ENCODE results near the gene CSRNP2.

Gene CSRNP2

DNA sequence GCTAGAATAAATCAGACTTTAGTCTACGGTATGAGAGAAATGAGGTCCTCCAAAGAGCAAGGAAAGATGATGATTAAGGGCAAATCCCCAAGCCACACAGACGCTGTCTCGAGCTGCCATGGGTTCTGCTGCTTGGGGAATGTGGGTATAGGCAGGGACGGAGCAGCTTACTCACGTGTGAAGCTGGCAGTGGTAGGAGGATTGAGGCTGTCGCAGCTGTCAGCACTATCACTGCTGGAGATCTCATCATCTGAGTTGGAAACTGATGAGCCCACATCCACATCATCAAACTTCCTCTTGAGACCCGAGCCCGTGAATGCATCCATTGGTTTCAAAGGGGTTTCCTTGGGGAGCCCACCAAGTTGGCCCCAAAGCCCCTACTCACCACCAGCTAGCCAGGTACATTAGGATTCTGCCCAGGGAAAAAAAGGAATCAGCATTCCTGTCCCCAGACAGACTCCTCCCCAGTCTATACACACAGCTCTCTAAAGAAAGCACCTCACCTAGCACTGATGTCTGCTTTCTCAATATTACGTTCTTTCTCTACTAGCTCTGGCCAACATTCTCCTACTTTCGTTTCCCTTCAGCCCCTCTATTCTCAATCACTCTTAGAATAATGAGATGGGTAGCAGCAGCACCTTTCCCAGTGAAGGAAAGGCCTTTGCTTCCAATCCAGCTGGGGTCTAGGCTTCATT lies 7.0 kb downstream of the CSRNP2 start:
- DNase-seq: peak; percentile 7

DNA sequence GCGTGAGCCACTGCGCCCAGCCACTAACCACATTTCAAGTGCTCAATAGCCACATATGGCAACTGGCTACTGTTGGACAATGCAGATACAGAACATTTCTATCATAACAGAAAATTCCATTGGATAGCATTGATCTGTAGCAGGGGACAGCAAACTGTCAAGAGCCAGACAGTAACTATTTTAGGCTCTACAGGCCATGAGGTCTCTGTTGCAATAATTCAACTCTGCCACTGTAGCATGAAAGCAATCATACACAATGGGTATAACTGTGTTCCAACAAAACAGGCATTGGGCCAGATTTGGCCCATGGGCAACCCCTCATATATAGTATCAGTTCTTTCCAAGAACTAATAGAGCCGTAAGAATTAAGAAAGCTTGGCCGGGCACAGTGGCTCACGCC lies 8.0 kb downstream of the CSRNP2 start:
- no peak for DNase-seq

DNA sequence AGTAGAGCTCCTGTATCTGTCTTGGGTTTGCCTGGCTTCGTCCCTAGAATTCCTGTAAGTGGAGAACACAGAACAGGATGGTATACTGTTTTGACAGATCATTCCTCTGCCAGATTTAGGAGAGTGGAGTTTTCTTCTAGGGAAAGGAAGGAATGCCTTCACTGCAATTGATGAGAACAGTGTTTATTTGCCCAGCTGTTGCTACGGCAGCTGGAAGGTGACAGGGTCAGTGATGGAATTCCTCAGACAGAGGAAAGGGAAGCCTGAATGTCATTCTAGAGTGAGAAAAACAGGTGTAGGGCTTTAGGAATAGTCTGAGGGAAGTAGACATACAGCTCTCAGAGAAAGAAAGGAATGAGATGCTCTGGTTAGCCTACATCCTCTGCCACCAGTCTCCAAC lies 11.7 kb downstream of the CSRNP2 start:
- DNase-seq: no peak

DNA sequence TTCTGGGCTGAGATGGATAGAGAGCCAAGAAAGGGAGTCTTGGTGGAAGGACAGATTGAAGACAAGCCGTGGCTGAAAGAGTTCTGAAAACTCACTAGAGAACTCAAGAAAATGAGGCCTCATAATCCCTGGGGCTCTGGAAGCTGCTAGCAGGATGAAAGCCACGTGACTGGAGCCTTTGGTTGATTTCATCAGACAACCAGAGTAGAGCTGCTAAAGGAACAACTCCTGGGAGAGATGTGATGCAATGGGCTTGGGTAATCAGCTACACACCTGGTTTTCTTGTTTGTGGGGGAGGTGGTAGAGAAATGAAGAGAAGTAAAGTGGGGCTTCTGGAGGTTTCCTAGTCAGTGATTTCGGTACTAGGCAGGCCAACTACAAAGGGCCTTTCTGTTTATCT lies 13.4 kb downstream of the CSRNP2 start:
- peak; percentile 8 for DNase-seq

DNA sequence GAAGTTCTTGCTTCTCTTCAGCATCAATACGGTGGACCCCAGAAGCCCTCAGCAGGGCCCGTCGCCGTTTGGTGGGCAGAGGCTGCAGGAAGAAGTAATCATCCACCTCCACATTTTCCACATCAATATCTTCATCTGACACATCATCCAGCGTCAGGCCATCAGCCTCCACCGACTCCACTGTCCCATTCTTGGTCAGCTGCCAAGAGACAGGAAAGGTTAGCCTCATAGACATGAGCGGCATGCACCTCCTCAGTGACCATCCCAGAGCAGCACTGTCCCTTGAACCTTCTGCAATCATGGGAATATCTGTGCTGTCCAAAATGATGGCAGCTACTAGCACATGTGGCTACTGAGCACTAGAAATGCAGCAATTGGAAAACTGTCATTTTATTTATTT lies 15.6 kb downstream of the CSRNP2 start:
- no peak for DNase-seq

DNA sequence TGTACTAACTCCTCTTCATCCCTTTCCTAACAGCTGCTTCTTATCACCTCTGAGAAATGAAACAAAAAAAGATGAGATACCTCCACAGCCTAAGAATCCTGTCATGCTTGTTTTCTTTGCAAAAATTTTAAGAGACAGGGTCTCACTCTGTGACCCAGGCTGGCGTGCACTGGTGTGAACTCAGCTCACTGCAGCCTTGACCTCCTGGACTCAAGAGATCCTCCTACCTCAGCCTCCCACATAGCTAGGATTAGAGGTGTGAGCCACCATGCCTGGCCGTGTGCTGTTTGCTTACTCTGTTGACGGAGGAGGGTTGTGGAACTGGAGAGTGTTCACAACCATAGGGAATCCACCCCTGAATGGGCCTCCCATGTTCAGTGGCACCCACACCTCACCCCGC lies 16.2 kb downstream of the CSRNP2 start:
- no peak for DNase-seq

DNA sequence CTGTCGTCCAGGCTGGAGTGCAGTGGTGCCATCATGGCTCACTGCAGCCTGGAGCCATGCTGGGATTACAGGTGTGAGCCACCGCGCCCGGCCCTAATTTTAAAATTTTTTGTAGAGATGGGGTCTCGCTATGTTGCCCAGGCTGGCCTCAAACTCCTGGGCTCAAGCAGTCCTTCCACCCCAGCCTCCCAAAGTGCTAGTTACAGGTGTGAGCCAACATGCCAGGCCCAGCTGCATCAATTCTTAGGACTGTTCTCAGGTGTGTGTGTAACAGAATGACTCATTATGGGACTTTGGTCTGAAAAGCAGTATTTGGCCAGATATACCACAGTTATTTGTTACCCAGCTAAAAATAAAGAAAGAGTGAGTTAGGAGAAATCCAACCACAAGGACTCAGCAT lies 17.9 kb downstream of the CSRNP2 start:
- DNase-seq: no peak

DNA sequence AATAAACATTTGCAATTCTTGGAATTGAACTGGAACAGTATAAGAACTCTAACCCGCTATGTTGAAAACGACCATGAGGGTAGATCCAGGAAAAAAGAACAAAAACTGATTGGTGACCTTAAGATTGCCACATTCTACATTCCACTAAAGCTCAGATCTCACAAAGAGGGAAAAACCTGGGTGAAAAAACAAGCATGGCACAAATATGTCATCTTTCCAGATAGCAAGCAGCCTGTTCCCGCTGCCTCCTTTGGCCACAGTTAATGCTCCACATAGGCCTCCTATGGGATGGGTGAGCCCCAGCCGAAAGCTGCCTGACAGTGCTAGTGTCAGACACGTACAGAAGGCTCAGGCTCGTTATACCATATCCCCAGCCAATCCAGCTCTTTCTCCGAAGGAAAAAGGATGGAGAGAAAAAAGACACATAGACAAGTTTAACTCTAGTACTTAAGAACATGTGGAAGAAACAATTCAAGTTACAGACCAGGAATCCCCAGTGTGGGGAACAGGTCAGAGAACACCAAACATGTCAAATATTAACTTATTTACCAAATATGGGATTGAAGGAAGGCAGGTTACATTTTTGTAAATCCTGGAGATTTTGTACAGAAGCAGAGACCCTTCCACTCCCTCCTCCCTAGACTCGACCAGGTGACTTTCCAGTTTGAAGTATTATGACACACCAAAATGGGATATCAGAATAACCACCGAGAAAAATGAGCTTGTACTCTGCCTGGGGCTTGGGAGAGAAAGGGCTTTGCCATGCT lies 20.6 kb downstream of the CSRNP2 start:
- DNase-seq: no peak

DNA sequence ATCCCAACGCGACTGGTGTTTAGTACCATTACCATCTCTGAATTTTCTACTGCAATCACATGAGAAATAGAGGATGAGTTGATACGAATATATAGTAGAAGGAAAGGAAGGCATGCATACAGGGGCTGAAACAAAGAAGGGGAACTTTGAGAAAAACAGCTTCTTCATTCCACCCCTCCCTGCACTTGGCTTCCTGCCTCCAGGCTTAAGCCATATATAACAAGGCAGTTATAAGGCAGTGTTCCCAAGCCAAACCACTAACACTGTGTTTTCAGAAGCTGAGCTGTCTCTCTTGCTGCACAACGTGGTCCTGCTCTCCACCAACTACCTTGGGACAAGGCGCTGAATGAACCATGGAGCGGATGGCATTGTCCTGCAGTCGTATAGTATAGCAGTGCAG lies 24.3 kb downstream of the CSRNP2 start:
- DNase-seq: no peak

DNA sequence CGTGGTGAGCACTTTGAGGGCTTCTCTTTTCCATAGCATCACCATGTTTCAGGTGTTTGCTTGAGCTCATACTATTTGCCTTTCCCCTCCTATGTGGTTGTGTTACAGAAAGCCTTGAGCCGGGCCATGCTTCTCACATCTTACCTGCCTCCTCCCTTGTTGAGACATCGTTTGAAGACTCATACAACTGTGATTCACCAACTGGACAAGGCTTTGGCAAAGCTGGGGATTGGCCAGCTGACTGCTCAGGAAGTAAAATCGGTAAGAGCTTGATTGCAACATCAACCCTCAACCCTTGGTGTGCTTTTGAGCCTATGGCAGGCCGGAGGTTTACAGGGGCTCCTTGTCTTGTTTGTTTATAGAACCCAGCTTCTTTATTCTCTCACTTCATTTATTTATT lies 27.2 kb downstream of the CSRNP2 start:
- DNase-seq: no peak

DNA sequence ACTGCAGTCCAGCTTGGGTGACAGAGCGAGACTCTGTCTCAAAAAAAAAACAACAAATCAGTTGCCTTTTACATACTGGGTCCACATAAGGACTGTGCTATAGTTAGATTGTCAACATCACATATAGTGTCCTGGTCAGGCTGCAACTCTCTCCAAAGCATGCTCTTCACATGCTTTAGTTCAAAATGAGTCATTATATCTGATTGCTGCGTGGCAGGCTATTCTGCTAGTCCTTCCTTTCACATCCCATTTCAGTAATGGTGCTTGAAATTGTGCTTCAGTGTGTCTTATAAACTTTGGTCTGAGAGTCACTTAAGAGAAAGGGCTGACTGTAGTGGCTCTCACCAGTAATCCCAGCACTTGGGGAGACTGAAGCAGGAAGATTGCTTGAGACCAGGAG lies 28.3 kb downstream of the CSRNP2 start:
- no peak for DNase-seq

DNA sequence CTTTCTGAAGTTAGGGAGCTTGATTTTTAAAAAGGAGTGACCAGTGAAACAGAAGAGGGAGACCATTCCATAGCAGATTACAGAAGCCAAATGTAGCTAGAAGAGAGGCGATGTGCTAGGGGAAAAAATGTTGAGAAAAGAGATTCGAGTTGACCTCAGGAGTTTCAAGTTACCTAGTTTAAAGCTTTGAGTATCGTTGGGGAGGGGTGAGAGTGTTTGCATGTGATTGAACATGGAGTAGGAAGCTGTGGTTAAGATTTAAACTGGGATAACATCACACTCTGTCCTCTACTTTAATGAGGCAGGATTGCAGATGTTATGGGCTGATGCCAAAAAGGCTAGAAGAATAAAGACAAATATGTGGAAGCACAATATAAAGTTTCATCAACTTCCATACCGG lies 31.6 kb downstream of the CSRNP2 start:
- no peak for DNase-seq

DNA sequence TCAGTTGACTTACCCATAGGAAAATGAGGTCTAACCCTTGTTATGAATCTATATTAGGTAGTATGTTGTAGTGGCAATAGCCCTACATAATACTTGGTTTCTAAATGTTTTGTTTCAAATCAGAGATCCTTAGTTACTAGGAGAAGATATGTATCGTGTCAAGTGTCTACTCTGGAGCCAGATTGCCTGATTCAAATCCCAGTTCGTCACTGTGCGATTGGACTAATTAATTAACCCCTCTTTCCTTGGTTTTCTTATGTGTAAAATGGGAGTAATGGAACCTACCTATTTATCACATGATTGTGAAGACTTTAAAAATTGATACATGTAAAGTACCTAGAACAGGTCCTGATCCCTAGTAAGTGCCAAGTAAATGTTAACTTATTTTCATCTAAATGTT lies 33.9 kb downstream of the CSRNP2 start:
- no peak for DNase-seq

DNA sequence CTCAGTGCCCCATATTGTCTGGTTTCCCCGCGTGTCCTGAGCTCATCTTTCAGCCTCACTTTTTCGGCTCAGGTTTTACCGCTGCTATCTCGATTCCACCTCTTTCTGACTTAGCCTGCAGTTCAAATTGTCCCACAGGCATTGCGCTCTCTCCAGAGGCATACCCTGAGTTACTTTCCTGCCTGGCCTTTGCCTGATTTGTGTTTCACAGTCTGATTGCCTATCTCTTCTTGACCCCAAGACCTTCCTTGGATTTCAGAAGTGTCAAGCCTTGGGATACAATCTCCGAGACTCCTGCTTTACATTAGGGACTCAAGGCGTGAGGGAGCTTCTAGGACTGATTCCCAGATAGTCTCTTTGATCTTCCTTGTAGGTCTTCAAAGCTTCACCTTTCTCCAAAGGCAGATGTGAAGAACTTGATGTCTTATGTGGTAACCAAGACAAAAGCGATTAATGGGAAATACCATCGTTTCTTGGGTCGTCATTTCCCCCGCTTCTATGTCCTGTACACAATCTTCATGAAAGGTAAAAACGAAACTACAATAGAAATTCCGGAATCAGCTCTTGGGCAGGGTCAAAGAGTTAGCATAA lies 34.6 kb downstream of the CSRNP2 start:
- no peak for DNase-seq

DNA sequence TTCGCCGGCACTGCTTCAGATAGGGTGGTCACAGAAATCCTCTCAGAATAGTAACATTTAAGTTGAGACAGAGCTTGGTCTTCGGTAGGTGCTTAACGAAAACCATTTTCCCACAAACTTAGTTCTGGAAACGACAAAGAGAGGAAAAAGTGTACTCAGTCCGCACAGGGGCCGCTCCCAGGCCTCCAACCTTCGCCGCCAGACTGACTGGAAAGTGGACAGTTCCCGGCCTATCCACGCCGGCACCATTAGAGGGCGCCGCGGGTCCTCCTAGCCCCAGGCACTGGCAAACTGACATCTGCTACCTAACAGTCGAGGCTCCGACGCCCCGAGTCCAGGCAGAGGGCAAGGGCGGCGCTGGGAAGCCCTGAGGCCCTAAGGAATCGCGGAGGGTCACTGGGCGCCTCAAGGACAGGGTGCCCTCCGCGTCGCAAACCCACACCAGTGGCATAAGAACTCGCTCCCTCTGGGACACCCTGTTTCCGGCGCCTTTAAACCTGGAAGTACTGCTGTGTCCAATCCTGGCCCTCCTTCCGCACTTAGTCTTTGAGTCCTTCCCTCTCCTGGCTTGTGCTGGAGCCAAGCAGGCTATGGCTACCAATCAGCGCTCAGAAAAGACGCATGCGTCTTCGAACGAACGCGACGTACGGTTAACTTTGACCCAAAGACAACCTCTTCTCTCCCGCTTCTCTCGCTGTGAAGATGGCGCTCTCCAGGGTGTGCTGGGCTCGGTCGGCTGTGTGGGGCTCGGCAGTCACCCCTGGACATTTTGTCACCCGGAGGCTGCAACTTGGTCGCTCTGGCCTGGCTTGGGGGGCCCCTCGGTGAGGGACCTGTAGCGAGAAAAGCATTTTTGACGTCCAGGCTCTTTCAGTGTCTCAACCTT lies 35.5 kb downstream of the CSRNP2 start, which contains the start of gene LETMD1:
TSS of gene LETMD1 (plus strand) at position 673 of the 886 bp plus-strand sequence. CDS start at position 703, 30 bp downstream.
- DNase-seq: peak; percentile 99

DNA sequence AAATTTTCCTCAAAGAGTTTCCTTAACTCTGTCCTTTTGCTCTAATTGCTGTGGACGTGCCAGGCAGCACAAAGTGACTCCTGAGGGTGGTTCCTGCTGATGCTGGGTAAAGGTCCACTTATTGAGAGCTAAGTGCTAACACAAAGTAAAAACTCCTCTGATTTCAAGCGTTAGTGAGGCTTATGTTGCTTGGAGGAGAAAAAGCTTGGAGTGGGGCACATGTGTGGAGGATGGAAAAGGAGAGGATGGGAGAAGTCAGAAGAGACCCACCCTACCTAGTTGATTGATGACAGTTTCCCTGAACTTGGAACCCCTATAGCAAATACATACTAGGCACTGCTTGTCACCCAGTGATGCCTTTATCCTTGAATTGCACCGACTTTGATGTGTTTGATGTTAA lies 47.1 kb downstream of the CSRNP2 start:
- no peak for DNase-seq

DNA sequence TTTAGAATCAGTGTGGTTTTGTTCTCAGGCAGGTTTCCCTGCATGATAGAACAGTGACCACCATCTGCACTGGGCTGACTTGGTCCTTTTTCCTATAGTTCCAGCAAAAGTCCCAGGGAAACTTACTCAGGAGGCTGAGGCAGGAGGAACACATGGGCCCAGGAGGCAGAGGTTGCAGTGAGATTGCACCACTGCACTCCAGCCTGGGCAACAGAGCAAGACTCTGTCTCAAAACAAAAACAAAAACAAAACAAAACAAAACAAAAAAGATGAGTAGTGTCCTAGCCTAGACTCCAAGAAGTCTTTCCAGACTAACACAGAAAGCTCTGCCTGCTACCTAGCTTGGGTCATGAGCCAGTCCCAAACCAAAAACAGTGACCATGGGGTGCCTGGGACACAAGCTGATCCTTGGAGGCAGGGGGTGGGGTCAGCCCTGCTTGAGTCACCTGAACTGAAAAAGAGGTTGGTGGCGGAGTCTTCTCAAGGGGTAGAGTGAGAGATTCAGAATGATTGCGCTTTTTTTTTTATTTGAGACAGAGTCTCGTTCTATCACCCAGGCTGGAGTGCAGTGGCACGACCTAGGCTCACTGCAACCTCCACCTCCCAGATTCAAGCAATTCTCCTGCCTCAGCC lies 49.8 kb downstream of the CSRNP2 start:
- no peak for DNase-seq

DNA sequence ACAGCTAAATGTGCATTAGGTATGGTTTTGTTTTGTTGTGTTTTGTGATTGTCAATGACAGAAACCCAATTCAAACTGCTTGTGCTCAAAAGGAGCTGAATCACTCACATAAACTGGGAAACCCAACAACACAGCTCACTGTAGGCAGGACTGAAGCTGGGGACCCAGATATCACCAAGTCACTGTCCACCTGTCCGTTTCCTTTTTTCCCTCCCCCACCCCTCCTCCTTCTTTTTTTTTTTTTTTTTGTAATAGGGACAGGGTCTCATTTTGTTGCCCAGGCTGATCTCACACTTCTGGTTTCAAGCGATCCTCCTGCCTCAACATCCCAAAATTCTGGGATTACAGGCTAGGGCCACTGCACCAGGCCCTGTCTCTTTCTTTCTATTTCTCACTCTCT lies 50.3 kb downstream of the CSRNP2 start:
- DNase-seq: no peak

DNA sequence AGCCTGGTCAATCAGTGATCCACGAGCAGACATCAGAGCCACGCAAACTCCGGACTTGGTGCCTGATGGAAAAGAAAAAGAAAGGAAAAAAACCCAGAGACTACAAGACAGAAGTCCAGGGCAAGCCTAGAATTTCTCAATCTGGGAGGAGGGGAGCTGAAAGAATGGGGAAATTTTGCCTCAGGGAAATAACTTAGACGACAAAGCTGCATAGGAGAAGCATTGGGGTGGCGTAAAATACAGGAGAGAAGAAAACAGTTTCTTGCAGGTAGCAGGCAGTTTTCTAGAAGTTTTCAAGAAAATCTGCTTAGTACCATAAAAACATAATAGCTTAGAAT lies 54.6 kb downstream of the CSRNP2 start:
- no peak for DNase-seq

DNA sequence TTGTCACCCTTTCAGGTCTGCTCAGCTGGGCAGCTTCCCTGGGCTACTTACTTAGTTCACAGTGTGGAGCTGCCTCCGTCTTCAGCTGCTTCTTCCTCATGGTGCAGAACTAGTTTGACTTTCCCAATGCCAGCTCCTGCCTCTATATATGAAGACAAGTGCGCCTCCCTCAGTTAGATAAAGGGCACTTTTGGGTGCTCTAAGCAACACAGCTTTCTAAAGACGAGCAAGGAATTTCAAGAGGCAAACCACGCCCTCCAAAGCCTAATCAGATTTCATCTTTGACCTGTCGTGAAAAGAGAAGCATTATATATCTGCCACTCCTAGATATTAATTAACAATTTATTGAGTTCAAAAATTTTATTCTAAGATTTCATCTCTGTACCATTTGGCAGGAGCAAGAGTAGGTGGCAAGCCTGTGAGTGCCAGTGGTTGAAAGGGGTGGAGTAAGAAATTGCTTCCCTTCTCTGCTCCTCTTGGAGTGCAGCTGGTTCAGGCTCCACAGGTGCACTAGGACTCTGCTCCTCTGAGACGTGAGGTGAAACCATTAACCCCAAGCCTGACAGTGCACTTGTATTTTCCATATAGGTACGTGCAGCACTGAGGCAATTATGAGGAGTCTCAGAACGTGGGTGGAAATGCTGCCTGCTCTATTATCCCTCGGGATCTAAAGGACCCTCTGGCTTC lies 55.1 kb downstream of the CSRNP2 start:
- DNase-seq: peak; percentile 31

DNA sequence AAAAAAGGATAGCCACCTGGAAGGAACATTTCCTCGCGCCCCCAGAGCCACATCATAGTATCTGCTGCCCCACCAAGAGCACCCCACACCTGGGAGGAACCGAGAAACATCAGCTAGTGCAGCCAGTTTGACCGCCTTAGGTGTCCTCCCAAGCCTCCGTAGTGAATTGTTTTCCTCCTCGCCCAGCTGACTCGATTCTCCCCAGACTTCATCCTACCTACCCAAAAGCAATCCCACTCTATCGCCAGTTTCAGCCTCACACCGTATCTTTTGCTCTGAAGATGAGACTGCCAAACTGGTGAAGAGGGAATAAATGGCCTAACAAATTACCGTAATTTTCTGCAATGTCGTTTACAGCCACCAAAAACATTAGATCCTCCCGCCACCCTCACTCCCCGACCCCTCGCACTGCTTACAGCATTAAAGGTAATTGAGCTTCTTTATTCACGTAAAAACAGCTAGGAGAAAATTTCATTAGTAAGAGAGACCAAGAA lies 56.0 kb downstream of the CSRNP2 start:
- DNase-seq: no peak

Data from retina (tissue), 1 donor.